GM19397 (cell line): ENCODE data around the gene PGM5.

Source experiments
- ATAC-seq: cut with Tn5 transposase; IDR thresholded peaks from one replicate; pipeline ENCODE4 v1.9.1; 2021; ENCODE audit warnings: mild to moderate bottlenecking, moderate library complexity; ENCODE audit not compliant: unreplicated experiment

Gene PGM5

GRCh38 chr9:68431307-68431706 lies 74.9 kb downstream of the PGM5 start:
- no peak for ATAC-seq

- ATAC-seq, result no peak
Observed at GRCh38 chr9:68433531-68434110, 77.2 kb downstream of the PGM5 start.

- no peak for ATAC-seq
Observed at GRCh38 chr9:68437785-68438184, 81.4 kb downstream of the PGM5 start.

- ATAC-seq, result no peak
Observed at GRCh38 chr9:68443624-68444023, 87.2 kb downstream of the PGM5 start.

GRCh38 chr9:68446836-68447235 lies 90.4 kb downstream of the PGM5 start:
- no peak for ATAC-seq

GRCh38 chr9:68447611-68448010 lies 91.2 kb downstream of the PGM5 start:
- no peak for ATAC-seq

- ATAC-seq, result no peak
Observed at GRCh38 chr9:68454579-68455334, 98.3 kb downstream of the PGM5 start.

GRCh38 chr9:68455451-68455850 lies 99.0 kb downstream of the PGM5 start:
- no peak for ATAC-seq

GRCh38 chr9:68457803-68458202 lies 101.4 kb downstream of the PGM5 start:
- ATAC-seq, result no peak

GRCh38 chr9:68458918-68459317 lies 102.5 kb downstream of the PGM5 start:
- ATAC-seq, result no peak

GRCh38 chr9:68462105-68462775 lies 105.8 kb downstream of the PGM5 start:
- ATAC-seq, result no peak

- no peak for ATAC-seq
Observed at GRCh38 chr9:68470067-68470466, 113.7 kb downstream of the PGM5 start.

- no peak for ATAC-seq
Observed at GRCh38 chr9:68470634-68471033, 114.2 kb downstream of the PGM5 start.

GRCh38 chr9:68472119-68472518 lies 115.7 kb downstream of the PGM5 start:
- no peak for ATAC-seq

- no peak for ATAC-seq
Observed at GRCh38 chr9:68473790-68474189, 117.4 kb downstream of the PGM5 start.

- ATAC-seq, result no peak
Observed at GRCh38 chr9:68476422-68476821, 120.0 kb downstream of the PGM5 start.

- ATAC-seq, result no peak
Observed at GRCh38 chr9:68476847-68477246, 120.4 kb downstream of the PGM5 start.

- ATAC-seq, result no peak
Observed at GRCh38 chr9:68480807-68481206, 124.4 kb downstream of the PGM5 start.

GRCh38 chr9:68482548-68482947 lies 126.1 kb downstream of the PGM5 start:
- ATAC-seq, result no peak

GRCh38 chr9:68488126-68488525 lies 131.7 kb downstream of the PGM5 start:
- no peak for ATAC-seq

GRCh38 chr9:68489646-68490045 lies 133.2 kb downstream of the PGM5 start:
- no peak for ATAC-seq

GRCh38 chr9:68492806-68493205 lies 136.4 kb downstream of the PGM5 start:
- no peak for ATAC-seq
